GM23338 (cell line): ENCODE measurements around the gene TRAPPC12. TPM values are rescaled to one million over a fixed set of nuclear protein-coding genes. Genes with fewer than 3 reads are reported as not detected.

ENCODE experiments used
- ATAC-seq: fragments of 200-7000 bp; cut with Tn5 transposase; 3 replicates; pipeline ENCODE4 v1.9.1; 2020
- DNase-seq: peaks from one replicate; pipeline ENCODE4 v3.0.0-alpha.2; 2015; ENCODE audit warnings: low spot score
- H2AFZ ChIP-seq: fragments of 200-600 bp; sonication (generic); 2 replicates; pipeline ENCODE4 v1.8.0; 2016; ENCODE audit warnings: antibody characterized with exemption, mild to moderate bottlenecking, moderate library complexity
- H3F3A ChIP-seq: fragments of 200-600 bp; sonication (generic); replicated peaks from 2 replicates; pipeline ENCODE4 v1.8.0; 2017; ENCODE audit warnings: antibody characterized with exemption, mixed run types, low read depth
- H3K27ac ChIP-seq: fragments of 200-600 bp; sonication (generic); 2 replicates; pipeline ENCODE4 v1.6.1; 2016; ENCODE audit warnings: low read depth
- H3K27me3 ChIP-seq: fragments of 200-600 bp; sonication (generic); 2 replicates; pipeline ENCODE4 v1.8.0; 2016; ENCODE audit warnings: mild to moderate bottlenecking, mixed run types, moderate library complexity; ENCODE audit not compliant: insufficient read depth
- H3K36me3 ChIP-seq: fragments of 200-600 bp; sonication (generic); 2 replicates; pipeline ENCODE4 v1.8.0; 2016; ENCODE audit warnings: mild to moderate bottlenecking; ENCODE audit not compliant: insufficient read depth
- H3K4me1 ChIP-seq: fragments of 200-600 bp; sonication (generic); 2 replicates; pipeline ENCODE4 v1.8.0; 2016; ENCODE audit warnings: mild to moderate bottlenecking, moderate library complexity; ENCODE audit not compliant: insufficient read depth
- H3K4me2 ChIP-seq: fragments of 200-600 bp; sonication (generic); 2 replicates; pipeline ENCODE4 v1.7.1; 2017; ENCODE audit warnings: mixed run types
- H3K4me3 ChIP-seq: fragments of 200-600 bp; sonication (generic); 2 replicates; pipeline ENCODE4 v1.6.1; 2016; ENCODE audit warnings: mixed run types
- H3K79me2 ChIP-seq: fragments of 200-600 bp; sonication (generic); replicated peaks from 2 replicates; pipeline ENCODE4 v1.8.0; 2017; ENCODE audit warnings: mild to moderate bottlenecking; ENCODE audit not compliant: insufficient read depth
- H3K9me2 ChIP-seq: fragments of 200-600 bp; sonication (generic); 2 replicates; pipeline ENCODE4 v1.8.0; 2017; ENCODE audit not compliant: insufficient read depth
- H4K20me1 ChIP-seq: fragments of 200-600 bp; sonication (generic); replicated peaks from 2 replicates; pipeline ENCODE4 v1.8.0; 2017; ENCODE audit warnings: mild to moderate bottlenecking; ENCODE audit not compliant: insufficient read depth
- H3K27ac Mint-ChIP-seq: 2 replicates; pipeline ENCODE4 v1.8.0; 2020; ENCODE audit warnings: inconsistent platforms, mild to moderate bottlenecking, moderate library complexity, mixed read lengths
- H3K27me3 Mint-ChIP-seq: 3 replicates; pipeline ENCODE4 v1.8.0; 2022; ENCODE audit warnings: low read depth, mild to moderate bottlenecking, moderate library complexity, mixed read lengths, inconsistent platforms; ENCODE audit not compliant: insufficient read depth, poor library complexity
- H3K36me3 Mint-ChIP-seq: 3 replicates; pipeline ENCODE4 v1.8.0; 2021; ENCODE audit warnings: low read depth, mild to moderate bottlenecking, inconsistent platforms, moderate library complexity, mixed read lengths
- H3K4me1 Mint-ChIP-seq: 3 replicates; pipeline ENCODE4 v1.8.0; 2020; ENCODE audit warnings: mild to moderate bottlenecking, inconsistent platforms, mixed read lengths
- H3K4me3 Mint-ChIP-seq: 3 replicates; pipeline ENCODE4 v1.8.0; 2021; ENCODE audit warnings: moderate library complexity, mild to moderate bottlenecking, inconsistent platforms, mixed read lengths
- H3K9me3 Mint-ChIP-seq: 3 replicates; pipeline ENCODE4 v1.8.0; 2020; ENCODE audit warnings: moderate library complexity, mild to moderate bottlenecking, inconsistent platforms, mixed read lengths
- CREB1 ChIP-seq: fragments of 250-450 bp; sonication (Bioruptor Pico); IDR thresholded peaks from 2 replicates; pipeline ENCODE4 v1.5.0; 2020; ENCODE audit warnings: low read depth, mild to moderate bottlenecking, moderate library complexity
- ETS1 ChIP-seq: IDR thresholded peaks from 2 replicates; pipeline ENCODE4 v1.6.1; 2016; ENCODE audit warnings: antibody characterized with exemption
- EZH2 ChIP-seq: fragments of 200-600 bp; sonication (generic); IDR thresholded peaks from one replicate; pipeline ENCODE4 v1.8.0; 2017; ENCODE audit warnings: antibody characterized with exemption, mild to moderate bottlenecking, low read depth; ENCODE audit not compliant: unreplicated experiment
- NANOG ChIP-seq: IDR thresholded peaks from 2 replicates; pipeline ENCODE4 v1.6.1; 2016; ENCODE audit warnings: antibody characterized with exemption, borderline replicate concordance
- POLR2AphosphoS5 ChIP-seq: IDR thresholded peaks from 2 replicates; pipeline ENCODE4 v1.6.1; 2016; ENCODE audit warnings: antibody characterized with exemption, low read depth
- STAT1 ChIP-seq: IDR thresholded peaks from one replicate; pipeline ENCODE4 v1.6.1; 2016; ENCODE audit warnings: antibody characterized with exemption; ENCODE audit not compliant: unreplicated experiment
- ZNF331 ChIP-seq: fragments of 250-450 bp; sonication (Bioruptor Pico); IDR thresholded peaks from 2 replicates; pipeline ENCODE4 v1.5.0; 2020; ENCODE audit warnings: low read depth, mild to moderate bottlenecking, moderate library complexity
- polyA plus RNA-seq: library from polyadenylated mRNA; unstranded; fragments of >200 nt; fragmentation: Nextera tagmentation; extraction: Ambion mirVana; gene quantifications from 2 replicates; pipeline ENCODE4 v1.2.1, GENCODE V29; 2016
- total RNA-seq: library from RNA; depleted of rRNA; stranded (reverse); fragments of >200 nt; shearing (Covaris generic); gene quantifications from 2 replicates; pipeline ENCODE4 v1.2.3, GENCODE V29; 2014
- TF ChIP-seq, protein P1 (sequence below), 2 experiments: fragments of 200-600 bp in 1 of 2; sonication (generic) in 1 of 2; conservative IDR thresholded peaks; 2 replicates each; pipeline versions ENCODE4 v1.5.1 to v1.6.1; 2016 to 2017; ENCODE audit warnings: antibody characterized with exemption in 2 of 2, low read depth in 2 of 2, mild to moderate bottlenecking in 2 of 2, moderate library complexity in 1 of 2
- TF ChIP-seq, protein P2 (sequence below): fragments of 250-450 bp; sonication (Bioruptor Pico); IDR thresholded peaks from 2 replicates; pipeline ENCODE4 v1.5.0; 2020; ENCODE audit warnings: mild to moderate bottlenecking, moderate library complexity

Gene TRAPPC12
- total and polyA plus RNA-seq, 2 experiments from 2014 or later = 48.9 to 57.7 TPM

DNA sequence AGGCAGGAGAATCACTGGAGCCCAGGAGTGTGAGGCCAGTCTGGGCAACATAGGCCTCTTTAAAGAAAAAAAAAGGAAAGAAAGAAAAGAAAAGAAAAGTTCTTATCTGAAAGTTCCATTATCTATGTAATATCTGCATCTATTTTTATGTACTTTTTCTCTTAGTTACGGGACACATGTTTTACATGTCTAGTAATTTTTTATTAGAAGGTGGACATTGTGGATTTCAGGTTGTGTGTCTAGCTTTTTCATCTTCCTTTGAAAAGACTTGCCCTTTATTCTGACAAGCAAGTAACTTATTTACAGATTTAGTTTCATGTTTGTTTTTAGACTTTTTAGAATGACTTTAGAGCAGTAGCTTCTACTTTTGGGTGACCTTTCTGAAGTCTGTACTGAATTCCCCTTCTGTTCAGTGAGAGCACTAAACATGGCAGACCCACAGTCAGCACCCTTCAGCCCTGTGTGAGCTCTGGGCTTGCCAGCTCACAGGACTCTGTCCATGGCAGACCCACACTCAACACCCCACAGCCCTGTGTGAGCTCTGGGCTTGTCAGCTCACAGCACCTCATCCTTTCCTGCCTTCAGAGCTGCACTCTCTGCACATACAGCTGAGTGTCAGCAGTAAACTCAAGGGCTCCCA, 17.5 kb downstream of the TRAPPC12 start:
- H3K36me3 ChIP-seq = peaks cover 16% of the 10 kb centered on the region; the same call in 1 of the 2 replicates
- Mint-ChIP-seq H3K4me1 (peaks cover 25% of the 10 kb centered on the region), H3K9me3 (peaks cover 30% of the 10 kb centered on the region), H3K27me3 (peaks cover 10% of the 10 kb centered on the region), H3K4me3 (no peak overlapping the region), H3K27ac (no peak overlapping the region), H3K36me3 (peaks cover 67% of the 10 kb centered on the region)
- H3K4me2 ChIP-seq = no peak overlapping the region
- H3K4me1 ChIP-seq = peaks cover 7% of the 10 kb centered on the region
- no peaks in the 10 kb centered on the region for H3K27me3 ChIP-seq
- peaks cover 32% of the 10 kb centered on the region for H3K79me2 ChIP-seq
- H3K4me3 ChIP-seq = no peak overlapping the region
- H3K9me2 ChIP-seq = no peaks in the 10 kb centered on the region
- no peak overlapping the region for H2AFZ ChIP-seq
- no peaks in the 10 kb centered on the region for H3F3A ChIP-seq
- TF ChIP-seq POLR2AphosphoS5 = no peak
- TF ChIP-seq, protein P1, sequence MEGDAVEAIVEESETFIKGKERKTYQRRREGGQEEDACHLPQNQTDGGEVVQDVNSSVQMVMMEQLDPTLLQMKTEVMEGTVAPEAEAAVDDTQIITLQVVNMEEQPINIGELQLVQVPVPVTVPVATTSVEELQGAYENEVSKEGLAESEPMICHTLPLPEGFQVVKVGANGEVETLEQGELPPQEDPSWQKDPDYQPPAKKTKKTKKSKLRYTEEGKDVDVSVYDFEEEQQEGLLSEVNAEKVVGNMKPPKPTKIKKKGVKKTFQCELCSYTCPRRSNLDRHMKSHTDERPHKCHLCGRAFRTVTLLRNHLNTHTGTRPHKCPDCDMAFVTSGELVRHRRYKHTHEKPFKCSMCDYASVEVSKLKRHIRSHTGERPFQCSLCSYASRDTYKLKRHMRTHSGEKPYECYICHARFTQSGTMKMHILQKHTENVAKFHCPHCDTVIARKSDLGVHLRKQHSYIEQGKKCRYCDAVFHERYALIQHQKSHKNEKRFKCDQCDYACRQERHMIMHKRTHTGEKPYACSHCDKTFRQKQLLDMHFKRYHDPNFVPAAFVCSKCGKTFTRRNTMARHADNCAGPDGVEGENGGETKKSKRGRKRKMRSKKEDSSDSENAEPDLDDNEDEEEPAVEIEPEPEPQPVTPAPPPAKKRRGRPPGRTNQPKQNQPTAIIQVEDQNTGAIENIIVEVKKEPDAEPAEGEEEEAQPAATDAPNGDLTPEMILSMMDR (conservative IDR thresholded peaks at IDR 0.05; ENCODE audit: low read depth in 2 of 2) = no peak
- TF ChIP-seq STAT1 = no peak
- TF ChIP-seq NANOG = no peak
- no peak for TF ChIP-seq CREB1
- TF ChIP-seq EZH2 = no peak
- no peak for TF ChIP-seq ZNF331 (CRISPR knock-in tag)
- no peak overlapping the region for H3K27ac ChIP-seq
- peaks cover 11% of the 10 kb centered on the region for H4K20me1 ChIP-seq
- no peak for ATAC-seq
- no peak for DNase-seq

DNA sequence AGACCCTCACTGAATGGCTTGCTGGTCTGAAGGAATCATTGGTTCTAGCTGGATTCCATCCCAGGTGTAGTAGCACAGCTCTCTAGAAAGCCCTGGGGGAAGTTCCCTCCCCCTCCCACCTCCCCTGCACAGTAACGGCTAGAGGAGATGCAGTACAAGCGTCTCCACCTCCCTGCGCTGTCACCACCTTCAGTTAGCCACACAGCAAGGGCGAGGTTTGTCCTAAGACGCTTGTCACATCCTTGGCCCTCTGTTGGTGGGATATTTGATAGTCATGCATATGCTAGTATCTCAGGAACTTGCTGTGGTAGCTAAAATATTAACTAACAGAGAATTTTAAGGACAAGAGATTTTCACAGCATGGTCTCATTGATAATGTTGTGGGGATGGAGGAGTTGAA, 19.4 kb downstream of the TRAPPC12 start:
- DNase-seq = peak; percentile 42
- H3K79me2 ChIP-seq = peaks cover 32% of the 10 kb centered on the region
- TF ChIP-seq, protein P2, sequence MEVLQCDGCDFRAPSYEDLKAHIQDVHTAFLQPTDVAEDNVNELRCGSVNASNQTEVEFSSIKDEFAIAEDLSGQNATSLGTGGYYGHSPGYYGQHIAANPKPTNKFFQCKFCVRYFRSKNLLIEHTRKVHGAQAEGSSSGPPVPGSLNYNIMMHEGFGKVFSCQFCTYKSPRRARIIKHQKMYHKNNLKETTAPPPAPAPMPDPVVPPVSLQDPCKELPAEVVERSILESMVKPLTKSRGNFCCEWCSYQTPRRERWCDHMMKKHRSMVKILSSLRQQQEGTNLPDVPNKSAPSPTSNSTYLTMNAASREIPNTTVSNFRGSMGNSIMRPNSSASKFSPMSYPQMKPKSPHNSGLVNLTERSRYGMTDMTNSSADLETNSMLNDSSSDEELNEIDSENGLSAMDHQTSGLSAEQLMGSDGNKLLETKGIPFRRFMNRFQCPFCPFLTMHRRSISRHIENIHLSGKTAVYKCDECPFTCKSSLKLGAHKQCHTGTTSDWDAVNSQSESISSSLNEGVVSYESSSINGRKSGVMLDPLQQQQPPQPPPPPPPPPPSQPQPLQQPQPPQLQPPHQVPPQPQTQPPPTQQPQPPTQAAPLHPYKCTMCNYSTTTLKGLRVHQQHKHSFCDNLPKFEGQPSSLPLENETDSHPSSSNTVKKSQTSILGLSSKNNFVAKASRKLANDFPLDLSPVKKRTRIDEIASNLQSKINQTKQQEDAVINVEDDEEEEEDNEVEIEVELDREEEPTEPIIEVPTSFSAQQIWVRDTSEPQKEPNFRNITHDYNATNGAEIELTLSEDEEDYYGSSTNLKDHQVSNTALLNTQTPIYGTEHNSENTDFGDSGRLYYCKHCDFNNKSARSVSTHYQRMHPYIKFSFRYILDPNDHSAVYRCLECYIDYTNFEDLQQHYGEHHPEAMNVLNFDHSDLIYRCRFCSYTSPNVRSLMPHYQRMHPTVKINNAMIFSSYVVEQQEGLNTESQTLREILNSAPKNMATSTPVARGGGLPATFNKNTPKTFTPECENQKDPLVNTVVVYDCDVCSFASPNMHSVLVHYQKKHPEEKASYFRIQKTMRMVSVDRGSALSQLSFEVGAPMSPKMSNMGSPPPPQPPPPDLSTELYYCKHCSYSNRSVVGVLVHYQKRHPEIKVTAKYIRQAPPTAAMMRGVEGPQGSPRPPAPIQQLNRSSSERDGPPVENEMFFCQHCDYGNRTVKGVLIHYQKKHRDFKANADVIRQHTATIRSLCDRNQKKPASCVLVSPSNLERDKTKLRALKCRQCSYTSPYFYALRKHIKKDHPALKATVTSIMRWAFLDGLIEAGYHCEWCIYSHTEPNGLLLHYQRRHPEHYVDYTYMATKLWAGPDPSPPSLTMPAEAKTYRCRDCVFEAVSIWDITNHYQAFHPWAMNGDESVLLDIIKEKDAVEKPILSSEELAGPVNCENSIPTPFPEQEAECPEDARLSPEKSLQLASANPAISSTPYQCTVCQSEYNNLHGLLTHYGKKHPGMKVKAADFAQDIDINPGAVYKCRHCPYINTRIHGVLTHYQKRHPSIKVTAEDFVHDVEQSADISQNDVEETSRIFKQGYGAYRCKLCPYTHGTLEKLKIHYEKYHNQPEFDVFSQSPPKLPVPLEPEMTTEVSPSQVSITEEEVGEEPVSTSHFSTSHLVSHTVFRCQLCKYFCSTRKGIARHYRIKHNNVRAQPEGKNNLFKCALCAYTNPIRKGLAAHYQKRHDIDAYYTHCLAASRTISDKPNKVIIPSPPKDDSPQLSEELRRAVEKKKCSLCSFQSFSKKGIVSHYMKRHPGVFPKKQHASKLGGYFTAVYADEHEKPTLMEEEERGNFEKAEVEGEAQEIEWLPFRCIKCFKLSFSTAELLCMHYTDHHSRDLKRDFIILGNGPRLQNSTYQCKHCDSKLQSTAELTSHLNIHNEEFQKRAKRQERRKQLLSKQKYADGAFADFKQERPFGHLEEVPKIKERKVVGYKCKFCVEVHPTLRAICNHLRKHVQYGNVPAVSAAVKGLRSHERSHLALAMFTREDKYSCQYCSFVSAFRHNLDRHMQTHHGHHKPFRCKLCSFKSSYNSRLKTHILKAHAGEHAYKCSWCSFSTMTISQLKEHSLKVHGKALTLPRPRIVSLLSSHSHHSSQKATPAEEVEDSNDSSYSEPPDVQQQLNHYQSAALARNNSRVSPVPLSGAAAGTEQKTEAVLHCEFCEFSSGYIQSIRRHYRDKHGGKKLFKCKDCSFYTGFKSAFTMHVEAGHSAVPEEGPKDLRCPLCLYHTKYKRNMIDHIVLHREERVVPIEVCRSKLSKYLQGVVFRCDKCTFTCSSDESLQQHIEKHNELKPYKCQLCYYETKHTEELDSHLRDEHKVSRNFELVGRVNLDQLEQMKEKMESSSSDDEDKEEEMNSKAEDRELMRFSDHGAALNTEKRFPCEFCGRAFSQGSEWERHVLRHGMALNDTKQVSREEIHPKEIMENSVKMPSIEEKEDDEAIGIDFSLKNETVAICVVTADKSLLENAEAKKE (CRISPR knock-in tag) = no peak
- TF ChIP-seq ETS1 = no peak
- no peak for TF ChIP-seq ZNF331 (CRISPR knock-in tag)

More for the DNA sequence above, 19.4 kb downstream of the TRAPPC12 start:
- H3K27ac ChIP-seq = peak overlapping the region; percentile 63; the same call in 1 of the 2 replicates
- Mint-ChIP-seq H3K27me3 (peaks cover 10% of the 10 kb centered on the region), H3K4me3 (no peak overlapping the region; the same call in 2 of the 3 replicates), H3K36me3 (peaks cover 64% of the 10 kb centered on the region), H3K9me3 (peaks cover 30% of the 10 kb centered on the region), H3K27ac (no peak overlapping the region), H3K4me1 (peaks cover 25% of the 10 kb centered on the region)
- peak overlapping the region; percentile 21; the same call in 1 of the 2 replicates for H3K4me2 ChIP-seq
- H3K27me3 ChIP-seq = no peaks in the 10 kb centered on the region
- peaks cover 19% of the 10 kb centered on the region; the same call in 1 of the 2 replicates for H3K36me3 ChIP-seq
- H4K20me1 ChIP-seq = peaks cover 11% of the 10 kb centered on the region
- H3K9me2 ChIP-seq = no peaks in the 10 kb centered on the region
- H3K4me1 ChIP-seq = peaks cover 7% of the 10 kb centered on the region
- ATAC-seq = peak; percentile 68
- no peak overlapping the region for H3K4me3 ChIP-seq
- H3F3A ChIP-seq = no peaks in the 10 kb centered on the region
- no peak overlapping the region for H2AFZ ChIP-seq
